Fibroblast of mammary gland (primary cell): Measurements from ENCODE around the gene C9orf50.

Experiments
- DNase-seq: peaks from one replicate; pipeline ENCODE4 v3.0.0-alpha.2; 2010; ENCODE audit warnings: low read depth
- H3K4me3 ChIP-seq: 2 replicates; pipeline ENCODE4 v1.5.1; 2011; ENCODE audit warnings: low read depth, mild to moderate bottlenecking, low read length, moderate library complexity; ENCODE audit not compliant: control insufficient read depth
- CTCF ChIP-seq: conservative IDR thresholded peaks from 2 replicates; pipeline ENCODE4 v1.5.1; 2011; ENCODE audit warnings: low read depth, low read length, inconsistent platforms; ENCODE audit not compliant: control insufficient read depth, insufficient read depth

Gene C9orf50

GRCh38 chr9:129630967-129631673, 10.2 kb upstream of the C9orf50 start:
- DNase-seq: peak; percentile 65
- H3K4me3 ChIP-seq: no peak overlapping the region
- TF ChIP-seq CTCF: no peak

- H3K4me3 ChIP-seq: no peak overlapping the region
- TF ChIP-seq CTCF: no peak
- no peak for DNase-seq
Measured at GRCh38 chr9:129629251-129629820, 8.4 kb upstream of the C9orf50 start.

GRCh38 chr9:129628709-129629108, 7.8 kb upstream of the C9orf50 start:
- TF ChIP-seq CTCF: no peak
- DNase-seq: no peak
- no peak overlapping the region for H3K4me3 ChIP-seq

GRCh38 chr9:129627556-129628440, 6.9 kb upstream of the C9orf50 start:
- H3K4me3 ChIP-seq: peak overlapping the region; percentile 87
- TF ChIP-seq CTCF: no peak
- no peak for DNase-seq

- peak; percentile 72 for DNase-seq
- peak overlapping the region; percentile 87 for H3K4me3 ChIP-seq
Measured at GRCh38 chr9:129626625-129627284, 5.9 kb upstream of the C9orf50 start.

More at GRCh38 chr9:129626625-129627284, 5.9 kb upstream of the C9orf50 start:
- no peak for TF ChIP-seq CTCF
